Measurements from ENCODE around the gene TAF4.

GRCh38 chr20:62029296-62029695 lies 36.4 kb downstream of the TAF4 start:
- TF ChIP-seq ZNF624 (tag by site-specific recombination; IDR thresholded peaks at IDR 0.05) (no peak), ZNF521 (tag by site-specific recombination; IDR thresholded peaks at IDR 0.05) (no peak), REST (tag by site-specific recombination; IDR thresholded peaks at IDR 0.05) (no peak), ZBTB11 (tag by site-specific recombination; conservative IDR thresholded peaks at IDR 0.05; ENCODE audit: low read depth) (no peak), CTCF (tag by site-specific recombination; IDR thresholded peaks at IDR 0.05) (no peak), ZNF548 (tag by site-specific recombination; IDR thresholded peaks at IDR 0.05) (no peak), WT1 (tag by site-specific recombination; IDR thresholded peaks at IDR 0.05) (no peak)

Measured in HEK293 (cell line).